ENCODE measurements around the gene PCBP2. TPM values are rescaled to one million over a fixed set of nuclear protein-coding genes. Genes with fewer than 3 reads are reported as not detected.

PCBP2 gene
- total RNA-seq, 1 experiment from 2014 or later: 981 TPM

GRCh38 chr12:53423597-53423996 is 28.3 kb upstream of the PCBP2 start, which contains the start of gene AMHR2 (continued):
- TF ChIP-seq E2F5 (CRISPR knock-in tag; IDR thresholded peaks at IDR 0.05) (no peak), ETV6 (CRISPR knock-in tag; IDR thresholded peaks at IDR 0.05) (no peak), MYBL2 (CRISPR knock-in tag; IDR thresholded peaks at IDR 0.05) (no peak), EMX1 (CRISPR knock-in tag; IDR thresholded peaks at IDR 0.05) (no peak), MXD4 (CRISPR knock-in tag; IDR thresholded peaks at IDR 0.05; ENCODE audit: borderline replicate concordance) (no peak), ZNF416 (CRISPR knock-in tag; IDR thresholded peaks at IDR 0.05) (no peak), SP1 (CRISPR knock-in tag; conservative IDR thresholded peaks at IDR 0.05) (no peak)

GRCh38 chr12:53424626-53425514 is 27.0 kb upstream of the PCBP2 start:
- Mint-ChIP-seq H3K27ac (no peak overlapping the region), H3K4me1 (peaks cover 10% of the 10 kb centered on the region), H3K36me3 (no peaks in the 10 kb centered on the region), H3K9me3 (no peaks in the 10 kb centered on the region), H3K4me3 (no peak overlapping the region), H3K27me3 (ENCODE audit: low read depth) (no peaks in the 10 kb centered on the region)
- no peak for ATAC-seq
- no peak for DNase-seq (ENCODE audit: low spot score)
- no peak for TF ChIP-seq JUN (CRISPR knock-in tag; IDR thresholded peaks at IDR 0.05)
- ChIA-PET CTCF (interaction anchor here (0.8 to 5.6 kb wide), 7 partner anchors 44 to 104 kb away, joined by 4 to 113 read pairs (median 7); partner anchors contain the start of gene AAAS), POLR2A (no interaction called here)

- H3K4me1 Mint-ChIP-seq: peaks cover 8% of the 10 kb centered on the region
- ATAC-seq (no peak), DNase-seq (ENCODE audit: low spot score) (no peak)
- no peak overlapping the region for H3K27ac Mint-ChIP-seq
- H3K27me3 Mint-ChIP-seq (ENCODE audit: low read depth): no peaks in the 10 kb centered on the region
- ChIA-PET CTCF (interaction anchor here (0.8 to 2.1 kb wide), 4 partner anchors 44 to 104 kb away, joined by 5 to 10 read pairs (median 6); partner anchors contain the start of gene AAAS), POLR2A (no interaction called here)
- H3K9me3 Mint-ChIP-seq: no peaks in the 10 kb centered on the region
- no peak overlapping the region for H3K4me3 Mint-ChIP-seq
- no peaks in the 10 kb centered on the region for H3K36me3 Mint-ChIP-seq
- TF ChIP-seq ZBTB43 (CRISPR knock-in tag; IDR thresholded peaks at IDR 0.05) (no peak), ERG (CRISPR knock-in tag; IDR thresholded peaks at IDR 0.05) (no peak), NR3C1 (CRISPR knock-in tag; conservative IDR thresholded peaks at IDR 0.05; ENCODE audit: low read depth) (no peak), GRHL2 (CRISPR knock-in tag; IDR thresholded peaks at IDR 0.05; ENCODE audit: insufficient replicate concordance, severe bottlenecking) (no peak), NFE2L1 (CRISPR knock-in tag; IDR thresholded peaks at IDR 0.05) (no peak), HMGA2 (CRISPR knock-in tag; IDR thresholded peaks at IDR 0.05) (no peak), EMX1 (CRISPR knock-in tag; IDR thresholded peaks at IDR 0.05) (no peak), ZBTB21 (CRISPR knock-in tag; IDR thresholded peaks at IDR 0.05; ENCODE audit: borderline replicate concordance) (no peak), PRDM15 (CRISPR knock-in tag; IDR thresholded peaks at IDR 0.05) (no peak), SMAD4 (CRISPR knock-in tag; IDR thresholded peaks at IDR 0.05) (no peak), ZNF671 (CRISPR knock-in tag; IDR thresholded peaks at IDR 0.05) (no peak), GABPB1 (CRISPR knock-in tag; IDR thresholded peaks at IDR 0.05) (no peak), ZSCAN18 (CRISPR knock-in tag; IDR thresholded peaks at IDR 0.05) (no peak)
Observed at GRCh38 chr12:53425515-53426150, 26.3 kb upstream of the PCBP2 start.
